H7 (cell line): ENCODE measurements around the gene EYA2. TPM values are rescaled to one million over a fixed set of nuclear protein-coding genes. Genes with fewer than 3 reads are reported as not detected.
"Not testable (repeated sequence)": the region's sequence is repeated elsewhere in the genome, so short reads cannot be mapped to it uniquely, and the experiment has no call there.

Experiments
- DNase-seq: peaks from one replicate; pipeline ENCODE4 v3.0.0; 2012
- H3K27me3 ChIP-seq: 2 replicates; pipeline ENCODE4 v1.6.0; 2011; ENCODE audit warnings: mild to moderate bottlenecking, low read length; ENCODE audit not compliant: control insufficient read depth, insufficient read depth
- H3K36me3 ChIP-seq: replicated peaks from 2 replicates; pipeline ENCODE4 v1.5.1; 2011; ENCODE audit warnings: low read length; ENCODE audit not compliant: control insufficient read depth, insufficient read depth
- H3K4me3 ChIP-seq: 2 replicates; pipeline ENCODE4 v1.5.1; 2011; ENCODE audit warnings: low read depth, mild to moderate bottlenecking, control low read depth, low read length, moderate library complexity; ENCODE audit not compliant: insufficient read depth
- total RNA-seq: library from RNA; depleted of rRNA; stranded (reverse); fragments of >200 nt; shearing (Covaris generic); gene quantifications from 2 replicates; pipeline ENCODE4 v1.2.3, GENCODE V29; 2014

The EYA2 gene
- total RNA-seq, 1 experiment from 2014 or later: 1.7 TPM

DNA sequence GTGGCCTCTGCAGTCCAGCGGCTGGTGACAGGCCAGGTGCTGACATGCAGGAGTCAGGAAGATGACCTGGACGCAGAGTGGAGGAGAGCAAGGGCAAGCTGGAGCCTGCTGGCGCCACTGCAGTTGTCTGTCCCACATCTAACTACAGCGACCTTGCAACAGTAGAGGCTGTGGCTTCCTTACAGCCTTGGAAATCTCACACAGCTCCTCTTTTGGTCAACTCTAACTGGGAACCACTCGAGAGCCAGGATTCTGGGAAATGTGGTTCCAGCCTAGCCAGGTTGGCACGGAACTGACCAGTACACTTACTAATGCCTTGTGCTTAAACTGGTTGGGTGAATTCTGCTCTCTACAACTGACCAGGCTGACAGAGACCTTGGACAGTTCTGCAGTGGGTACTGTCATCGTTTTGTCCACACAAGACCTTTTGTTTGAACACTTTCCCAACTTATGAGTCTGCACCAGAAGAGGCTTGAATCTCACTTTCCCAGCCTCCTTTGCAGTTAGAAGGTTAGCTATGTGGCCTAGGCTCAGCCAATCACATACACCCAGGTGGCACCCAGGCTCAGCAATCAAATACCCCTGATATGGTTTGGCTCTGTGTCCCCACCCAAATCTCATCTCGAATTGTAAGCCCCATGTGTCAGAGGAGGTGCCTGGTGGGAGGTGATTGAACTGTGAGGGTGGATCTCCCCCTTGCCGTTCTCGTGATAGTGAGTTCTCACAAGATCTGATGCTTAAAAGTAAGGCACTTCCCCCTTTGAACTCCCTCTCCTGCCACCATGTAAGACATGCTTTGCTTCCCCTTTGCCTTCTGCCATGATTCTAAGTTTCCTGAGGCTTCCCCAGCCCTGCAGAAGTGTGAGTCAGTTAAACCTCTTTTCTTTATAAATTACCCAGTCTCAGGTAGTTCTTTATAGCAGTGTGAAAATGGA lies 308.4 kb downstream of the EYA2 start:
- no peaks in the 10 kb centered on the region for H3K36me3 ChIP-seq
- H3K27me3 ChIP-seq: no peaks in the 10 kb centered on the region
- no peak overlapping the region for H3K4me3 ChIP-seq
- DNase-seq: no peak

DNA sequence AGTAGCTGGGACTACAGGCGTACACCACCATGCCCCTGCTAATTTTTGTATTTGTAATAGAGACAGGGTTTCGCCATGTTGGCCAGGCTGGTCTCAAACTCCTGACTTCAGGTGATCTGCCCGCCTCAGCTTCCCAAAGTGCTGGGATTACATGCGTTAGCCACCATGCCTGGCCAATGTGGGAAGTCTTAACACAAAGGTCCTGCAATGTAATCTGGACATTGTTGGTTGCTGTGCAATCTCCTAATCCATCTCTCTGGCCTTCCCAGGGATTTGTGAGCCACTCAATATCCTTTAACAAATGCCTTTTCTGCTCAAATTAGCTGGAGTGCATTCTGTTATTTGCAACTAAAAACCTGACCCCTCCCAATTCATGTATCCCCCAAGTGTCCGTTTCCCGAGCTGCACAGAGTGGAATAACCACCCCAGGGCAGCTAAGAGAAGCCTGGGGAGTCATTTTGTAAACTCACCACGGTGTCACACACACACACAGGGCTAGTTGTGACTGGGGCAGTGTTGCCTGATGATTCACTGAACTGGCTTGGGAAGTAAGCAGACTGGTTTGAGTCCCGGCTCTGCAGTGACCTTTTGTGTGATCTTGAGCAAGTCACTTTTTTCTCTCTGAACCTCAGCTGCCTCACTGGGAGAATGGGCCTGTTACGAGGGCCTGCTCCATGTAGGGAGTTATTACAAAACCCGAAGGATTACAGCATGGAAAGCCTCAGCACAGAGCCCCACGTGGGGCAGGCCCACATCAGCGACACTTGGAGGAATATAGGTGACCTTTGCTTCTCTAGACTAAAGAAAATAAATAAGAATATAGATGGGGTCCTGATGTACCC lies 309.6 kb downstream of the EYA2 start:
- Histone ChIP-seq H3K36me3 (no peaks in the 10 kb centered on the region; the same call in none of the 2 replicates), H3K27me3 (no peaks in the 10 kb centered on the region), H3K4me3 (no peak overlapping the region)
- no peak for DNase-seq

- DNase-seq, H3K27me3 ChIP-seq, H3K4me3 ChIP-seq, H3K36me3 ChIP-seq: not testable (repeated sequence)
These were observed 310.1 kb downstream of the EYA2 start for GRCh38 chr20:47204850-47205122.

GRCh38 chr20:47205577-47206123 lies 311.0 kb downstream of the EYA2 start:
- peak; percentile 66 for DNase-seq
- no peak overlapping the region for H3K4me3 ChIP-seq
- H3K27me3 ChIP-seq: no peaks in the 10 kb centered on the region
- H3K36me3 ChIP-seq: peaks cover 11% of the 10 kb centered on the region

GRCh38 chr20:47206552-47206951 lies 311.9 kb downstream of the EYA2 start:
- DNase-seq, H3K27me3 ChIP-seq, H3K4me3 ChIP-seq: not testable (repeated sequence)
- peaks cover 19% of the 10 kb centered on the region for H3K36me3 ChIP-seq

GRCh38 chr20:47206962-47207641 lies 312.5 kb downstream of the EYA2 start:
- peak; percentile 56 for DNase-seq
- H3K36me3 ChIP-seq: peaks cover 24% of the 10 kb centered on the region
- H3K27me3 ChIP-seq: no peaks in the 10 kb centered on the region
- H3K4me3 ChIP-seq: no peak overlapping the region

- H3K4me3 ChIP-seq: no peak overlapping the region
- peaks cover 31% of the 10 kb centered on the region for H3K36me3 ChIP-seq
These were observed 314.0 kb downstream of the EYA2 start for GRCh38 chr20:47208534-47209174.

GRCh38 chr20:47209982-47210381 lies 315.3 kb downstream of the EYA2 start:
- Histone ChIP-seq H3K4me3 (no peak overlapping the region), H3K27me3 (no peaks in the 10 kb centered on the region), H3K36me3 (peaks cover 34% of the 10 kb centered on the region)
- no peak for DNase-seq

More at GRCh38 chr20:47208534-47209174, 314.0 kb downstream of the EYA2 start:
- no peaks in the 10 kb centered on the region for H3K27me3 ChIP-seq
- DNase-seq: no peak

DNA sequence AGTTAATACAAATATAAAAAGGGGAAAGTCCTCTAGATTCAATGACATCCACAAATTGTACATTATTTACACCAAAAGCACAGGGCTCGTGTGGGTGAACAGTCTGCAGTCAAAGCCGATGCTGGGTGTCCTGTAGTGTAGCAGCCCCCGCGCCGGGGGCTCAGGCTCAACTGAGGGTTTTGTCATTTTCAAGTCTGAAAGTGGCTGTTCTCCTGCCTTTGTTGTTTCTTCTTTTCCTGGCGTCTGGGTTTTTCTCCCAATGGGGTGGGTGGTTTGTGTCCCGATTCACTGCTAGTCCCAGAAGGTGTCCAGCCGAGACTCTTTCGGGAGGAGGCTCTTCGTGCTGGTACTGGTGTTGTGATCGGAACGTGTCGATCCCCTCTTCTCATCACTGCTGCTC lies 315.8 kb downstream of the EYA2 start:
- peaks cover 36% of the 10 kb centered on the region for H3K36me3 ChIP-seq
- no peaks in the 10 kb centered on the region for H3K27me3 ChIP-seq
- DNase-seq: no peak
- no peak overlapping the region for H3K4me3 ChIP-seq

DNA sequence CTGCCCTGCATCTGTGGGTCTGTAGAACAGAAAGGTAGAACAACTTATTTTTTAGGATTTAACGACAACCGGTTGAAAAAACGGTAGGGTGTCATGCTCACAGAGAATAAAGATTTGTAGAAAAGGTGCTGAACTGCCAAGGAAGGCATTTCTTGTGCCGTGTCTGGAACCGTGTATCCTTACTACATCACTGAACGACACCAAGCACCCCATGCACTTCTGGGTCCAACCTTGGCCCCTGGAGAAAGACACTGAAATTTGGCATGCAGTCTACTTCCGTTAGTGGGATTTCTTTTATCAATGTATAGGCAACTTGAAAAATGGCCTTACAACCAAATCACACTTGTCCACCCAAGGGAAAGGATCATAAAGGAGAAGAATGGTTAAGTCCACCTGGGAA lies 316.4 kb downstream of the EYA2 start:
- Histone ChIP-seq H3K36me3 (peaks cover 37% of the 10 kb centered on the region), H3K4me3 (no peak overlapping the region)

DNA sequence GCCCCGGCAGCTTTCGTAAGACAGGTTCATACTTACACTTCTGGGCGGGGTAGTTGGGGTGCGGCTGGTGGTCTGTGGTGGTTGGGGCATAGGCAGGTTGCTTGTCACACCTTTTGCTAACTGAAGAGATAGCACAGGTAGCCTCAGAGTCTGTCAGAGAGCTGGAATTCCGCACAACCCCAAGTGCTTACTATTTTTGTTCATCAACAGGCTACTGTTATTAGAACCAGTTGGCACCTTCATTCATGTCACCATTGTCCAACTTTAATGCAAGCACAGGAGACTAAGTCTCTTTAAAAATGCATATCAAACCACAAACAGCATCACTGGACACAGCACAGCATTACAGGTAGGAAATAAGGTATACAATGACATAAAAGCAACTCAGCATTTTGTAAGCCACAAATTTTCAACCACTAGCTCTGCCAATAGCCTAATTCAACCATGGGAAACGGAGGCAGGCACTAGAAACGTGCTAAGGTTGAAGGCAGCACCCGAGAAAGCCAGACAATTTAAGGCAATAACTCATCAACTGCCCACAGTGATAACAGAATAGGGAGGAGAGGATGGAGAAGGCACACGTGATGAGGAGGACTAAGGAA lies 318.1 kb downstream of the EYA2 start:
- Histone ChIP-seq H3K27me3 (no peaks in the 10 kb centered on the region), H3K4me3 (no peak overlapping the region), H3K36me3 (peaks cover 45% of the 10 kb centered on the region)
- no peak for DNase-seq

More for the DNA sequence above, 316.4 kb downstream of the EYA2 start:
- DNase-seq: no peak
- H3K27me3 ChIP-seq: no peaks in the 10 kb centered on the region

GRCh38 chr20:47213966-47214365 lies 319.3 kb downstream of the EYA2 start:
- DNase-seq: no peak
- H3K4me3 ChIP-seq: no peak overlapping the region
- no peaks in the 10 kb centered on the region for H3K27me3 ChIP-seq
- H3K36me3 ChIP-seq: peaks cover 51% of the 10 kb centered on the region

GRCh38 chr20:47215653-47216397 lies 321.2 kb downstream of the EYA2 start:
- no peak for DNase-seq
- Histone ChIP-seq H3K27me3 (no peaks in the 10 kb centered on the region), H3K4me3 (no peak overlapping the region), H3K36me3 (peaks cover 45% of the 10 kb centered on the region)
